K562 (cell line): ENCODE data around the gene CTNS. TPM values are rescaled to one million over a fixed set of nuclear protein-coding genes. Genes with fewer than 3 reads are reported as not detected.

Experiments
- ARID1B ChIP-seq: fragments of 450-650 bp; IDR thresholded peaks from 2 replicates; pipeline ENCODE4 v1.6.1; 2016; ENCODE audit warnings: antibody characterized with exemption, mild to moderate bottlenecking, inconsistent platforms
- BRCA1 ChIP-seq, 2 experiments: fragments of 450-650 bp in 1 of 2; sonication (generic) in 1 of 2; formaldehyde crosslinking in 1 of 2; IDR thresholded peaks; 2 replicates each; pipeline versions ENCODE4 v1.5.0 to v1.6.1; 2017 to 2020; ENCODE audit warnings: mild to moderate bottlenecking in 1 of 2, missing genetic modification reagents in 1 of 2
- CBX2 ChIP-seq: fragments of 200-600 bp; sonication (generic); IDR thresholded peaks from one replicate; pipeline ENCODE4 v1.6.1; 2012; ENCODE audit warnings: mild to moderate bottlenecking, low read length, inconsistent platforms; ENCODE audit not compliant: insufficient read depth, poor library complexity, severe bottlenecking
- CBX8 ChIP-seq: fragments of 200-600 bp; sonication (generic); IDR thresholded peaks from 2 replicates; pipeline ENCODE4 v1.6.1; 2012; ENCODE audit warnings: borderline replicate concordance, mixed run types, low read depth, mild to moderate bottlenecking, moderate library complexity, mixed read lengths, low read length, control low read depth, inconsistent platforms; ENCODE audit not compliant: poor library complexity, severe bottlenecking; ENCODE audit errors: extremely low read depth
- EHMT2 ChIP-seq: fragments of 450-650 bp; IDR thresholded peaks from 2 replicates; pipeline ENCODE4 v1.6.1; 2018; ENCODE audit warnings: antibody characterized with exemption
- ELF4 ChIP-seq: fragments of 450-650 bp; formaldehyde crosslinking; IDR thresholded peaks from 2 replicates; pipeline ENCODE4 v1.4.0; 2022; ENCODE audit warnings: missing genetic modification characterization
- ELK3 ChIP-seq: fragments of 450-650 bp; formaldehyde crosslinking; IDR thresholded peaks from 2 replicates; pipeline ENCODE4 v1.4.0; 2020; ENCODE audit warnings: mild to moderate bottlenecking
- EZH2 ChIP-seq: IDR thresholded peaks from 2 replicates; pipeline ENCODE4 v1.6.1; 2012; ENCODE audit warnings: low read depth, mild to moderate bottlenecking, inconsistent platforms, low read length, borderline replicate concordance
- HDAC6 ChIP-seq: IDR thresholded peaks from 2 replicates; pipeline ENCODE4 v1.6.1; 2012; ENCODE audit warnings: low read depth, mild to moderate bottlenecking, control low read depth, inconsistent platforms, low read length, moderate library complexity
- KLF16 ChIP-seq: IDR thresholded peaks from 2 replicates; pipeline ENCODE4 v1.6.1; 2016; ENCODE audit warnings: antibody characterized with exemption
- MLLT1 ChIP-seq, 2 experiments: fragments of 450-650 bp; IDR thresholded peaks; 2 replicates each; pipeline ENCODE4 v1.6.1; 2016
- NFRKB ChIP-seq: fragments of 450-650 bp; IDR thresholded peaks from 2 replicates; pipeline ENCODE4 v1.6.1; 2016; ENCODE audit warnings: low read depth
- RB1 ChIP-seq: fragments of 450-650 bp; IDR thresholded peaks from 2 replicates; pipeline ENCODE4 v1.6.1; 2017; ENCODE audit warnings: low read depth, mild to moderate bottlenecking
- SIX5 ChIP-seq, 2 experiments: IDR thresholded peaks; 2 replicates each; pipeline ENCODE4 v1.6.1; 2011; ENCODE audit warnings: low read length in 2 of 2, borderline replicate concordance in 1 of 2, low read depth in 1 of 2, mild to moderate bottlenecking in 1 of 2, moderate library complexity in 1 of 2; ENCODE audit not compliant: insufficient read depth in 1 of 2
- SMARCA5 ChIP-seq: fragments of 450-650 bp; IDR thresholded peaks from 2 replicates; pipeline ENCODE4 v1.6.1; 2016
- SRSF9 ChIP-seq: fragments of 200-400 bp; formaldehyde crosslinking; IDR thresholded peaks from 2 replicates; pipeline ENCODE4 v1.6.1; 2017; ENCODE audit warnings: low read depth, low read length, borderline replicate concordance
- TAF7 ChIP-seq: fragments of 450-650 bp; IDR thresholded peaks from 2 replicates; pipeline ENCODE4 v1.6.1; 2016; ENCODE audit warnings: missing genetic modification characterization, missing compliant biosample characterization
- TCF7L2 ChIP-seq: fragments of 150-350 bp; IDR thresholded peaks from 2 replicates; pipeline ENCODE4 v1.6.1; 2016; ENCODE audit warnings: low read depth, mild to moderate bottlenecking, low read length, moderate library complexity
- XRCC3 ChIP-seq: fragments of 450-650 bp; IDR thresholded peaks from 2 replicates; pipeline ENCODE4 v1.6.1; 2017; ENCODE audit warnings: mild to moderate bottlenecking, moderate library complexity
- ZNF212 ChIP-seq: fragments of 450-650 bp; formaldehyde crosslinking; IDR thresholded peaks from 2 replicates; pipeline ENCODE4 v1.4.0; 2020; ENCODE audit warnings: mild to moderate bottlenecking
- ZNF232 ChIP-seq: sonication (generic); formaldehyde crosslinking; IDR thresholded peaks from 2 replicates; pipeline ENCODE4 v1.8.0; 2022; ENCODE audit warnings: mild to moderate bottlenecking, missing genetic modification reagents
- ZNF263 ChIP-seq: sonication (generic); formaldehyde crosslinking; IDR thresholded peaks from 2 replicates; pipeline ENCODE4 v1.8.0; 2022; ENCODE audit warnings: mild to moderate bottlenecking, missing genetic modification reagents, borderline replicate concordance
- polyA plus RNA-seq, 8 experiments: library from polyadenylated mRNA; depleted of rRNA in 4 of 8; stranded (reverse) in 5 of 8; unstranded in 3 of 8; fragments of >200 nt; fragmentation: Nextera tagmentation in 2 of 8; fragmentation: Illumina TruSeq in 1 of 8; extraction: Ambion mirVana in 2 of 8; extraction: Trizol in 1 of 8; gene quantifications; 2 replicates each; pipeline versions ENCODE4 v1.2.1 to v1.2.3, GENCODE V29; 2011 to 2014; ENCODE audit warnings: inconsistent platforms in 1 of 8, missing spikeins in 1 of 8
- total RNA-seq, 7 experiments: library from RNA; depleted of rRNA in 6 of 7; stranded (reverse); fragments of >200 nt in 6 of 7; fragmentation: Illumina TruSeq in 2 of 7; extraction: Trizol in 2 of 7; gene quantifications; 2 replicates each; pipeline versions ENCODE4 v1.2.1 to v1.2.3, GENCODE V29; 2011 to 2021; ENCODE audit warnings: low replicate concordance in 1 of 7
- TF ChIP-seq, protein P1 (sequence below): IDR thresholded peaks from 2 replicates; pipeline ENCODE4 v1.6.1; 2016; ENCODE audit warnings: missing genetic modification characterization, missing compliant biosample characterization
- TF ChIP-seq, protein P2 (sequence below): fragments of 450-650 bp; IDR thresholded peaks from 2 replicates; pipeline ENCODE4 v1.6.1; 2018; ENCODE audit warnings: mild to moderate bottlenecking, low read depth; ENCODE audit not compliant: partially characterized antibody

The CTNS gene
- total and polyA plus RNA-seq, 9 of the 15 experiments (the other 6 are each of a cell fraction or from before 2014, with no cell fraction given), result 0.66 to 8.4 (median 4.9) TPM

- no peak for TF ChIP-seq SIX5 (IDR thresholded peaks at IDR 0.05; ENCODE audit: borderline replicate concordance in 1 of 2, insufficient read depth in 1 of 2, low read depth in 1 of 2, low read length in 2 of 2)
- peak; percentile 8; the same call in 1 of the 2 replicates for TF ChIP-seq KLF16
- TF ChIP-seq, protein P1, sequence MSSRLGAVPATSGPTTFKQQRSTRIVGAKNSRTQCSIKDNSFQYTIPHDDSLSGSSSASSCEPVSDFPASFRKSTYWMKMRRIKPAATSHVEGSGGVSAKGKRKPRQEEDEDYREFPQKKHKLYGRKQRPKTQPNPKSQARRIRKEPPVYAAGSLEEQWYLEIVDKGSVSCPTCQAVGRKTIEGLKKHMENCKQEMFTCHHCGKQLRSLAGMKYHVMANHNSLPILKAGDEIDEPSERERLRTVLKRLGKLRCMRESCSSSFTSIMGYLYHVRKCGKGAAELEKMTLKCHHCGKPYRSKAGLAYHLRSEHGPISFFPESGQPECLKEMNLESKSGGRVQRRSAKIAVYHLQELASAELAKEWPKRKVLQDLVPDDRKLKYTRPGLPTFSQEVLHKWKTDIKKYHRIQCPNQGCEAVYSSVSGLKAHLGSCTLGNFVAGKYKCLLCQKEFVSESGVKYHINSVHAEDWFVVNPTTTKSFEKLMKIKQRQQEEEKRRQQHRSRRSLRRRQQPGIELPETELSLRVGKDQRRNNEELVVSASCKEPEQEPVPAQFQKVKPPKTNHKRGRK (tag), result no peak
- TF ChIP-seq SMARCA5, result no peak
- no peak for TF ChIP-seq TAF7 (tag)
- no peak for TF ChIP-seq HDAC6
- no peak for TF ChIP-seq ZNF212 (CRISPR knock-in tag)
- TF ChIP-seq TCF7L2, result no peak
- 0 out of 2 replicates have a peak, but pooled peaks have one; percentile 50 for TF ChIP-seq NFRKB
- no peak for TF ChIP-seq RB1
- TF ChIP-seq ZNF263 (CRISPR knock-in tag), result no peak
- peak; percentile 73 for TF ChIP-seq ARID1B
- no peak for TF ChIP-seq ZNF232 (CRISPR knock-in tag)
- TF ChIP-seq ELF4 (CRISPR knock-in tag), result no peak
- no peak for TF ChIP-seq XRCC3
- no peak for TF ChIP-seq EZH2
- TF ChIP-seq EHMT2, result 0 out of 2 replicates have a peak, but pooled peaks have one; percentile 53
- TF ChIP-seq CBX8, result no peak
- TF ChIP-seq ELK3 (CRISPR knock-in tag), result no peak
- no peak for TF ChIP-seq MLLT1 (IDR thresholded peaks at IDR 0.05)
- no peak for TF ChIP-seq SRSF9
- TF ChIP-seq, protein P2, sequence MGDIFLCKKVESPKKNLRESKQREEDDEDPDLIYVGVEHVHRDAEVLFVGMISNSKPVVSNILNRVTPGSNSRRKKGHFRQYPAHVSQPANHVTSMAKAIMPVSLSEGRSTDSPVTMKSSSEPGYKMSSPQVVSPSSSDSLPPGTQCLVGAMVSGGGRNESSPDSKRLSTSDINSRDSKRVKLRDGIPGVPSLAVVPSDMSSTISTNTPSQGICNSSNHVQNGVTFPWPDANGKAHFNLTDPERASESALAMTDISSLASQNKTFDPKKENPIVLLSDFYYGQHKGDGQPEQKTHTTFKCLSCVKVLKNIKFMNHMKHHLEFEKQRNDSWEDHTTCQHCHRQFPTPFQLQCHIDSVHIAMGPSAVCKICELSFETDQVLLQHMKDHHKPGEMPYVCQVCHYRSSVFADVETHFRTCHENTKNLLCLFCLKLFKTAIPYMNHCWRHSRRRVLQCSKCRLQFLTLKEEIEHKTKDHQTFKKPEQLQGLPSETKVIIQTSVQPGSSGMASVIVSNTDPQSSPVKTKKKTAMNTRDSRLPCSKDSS, result no peak
- no peak for TF ChIP-seq CBX2
- TF ChIP-seq BRCA1 (IDR thresholded peaks at IDR 0.05), result no peak
- no peak for TF ChIP-seq BRCA1 (CRISPR knock-in tag; IDR thresholded peaks at IDR 0.05)
These were observed 3.5 kb downstream of the CTNS start (continued) for GRCh38 chr17:3639981-3640596.
